GM12878 (cell line): Measurements from ENCODE around the gene LIPN. TPM values are rescaled to one million over a fixed set of nuclear protein-coding genes. Genes with fewer than 3 reads are reported as not detected.

Source experiments
- ATAC-seq: fragments of 200-7000 bp; cut with Tn5 transposase; 3 replicates; pipeline ENCODE4 v1.9.1; 2020; ENCODE audit warnings: mild to moderate bottlenecking, moderate library complexity
- BruUV-seq: library from RNA; stranded (reverse); fragments of 400-500 nt; replicated peaks from 2 replicates; lab custom pipeline; 2021; lab: Mats Ljungman, UMichigan
- CTCF ChIA-PET: fragments of 300-600 bp; sonication (Branson Sonifier 250); formaldehyde crosslinking; extraction: SDS; loops from one replicate; lab custom pipeline; 2021; ENCODE audit warnings: inconsistent platforms; lab: Yijun Ruan, JAX
- POLR2A ChIA-PET: fragments of 350-600 bp; formaldehyde crosslinking; extraction: SDS; loops from one replicate; lab custom pipeline; 2021; ENCODE audit warnings: inconsistent platforms; lab: Charles Lee
- RAD21 ChIA-PET: fragments of 300-600 bp; sonication (Branson Sonifier 250); formaldehyde crosslinking; loops from one replicate; lab custom pipeline; 2023; ENCODE audit warnings: antibody characterized with exemption; ENCODE audit not compliant: unreplicated experiment; lab: Charles Lee
- SMC1A ChIA-PET: fragments of 300-600 bp; sonication (Branson Sonifier 250); formaldehyde crosslinking; loops from one replicate; lab custom pipeline; 2023; ENCODE audit not compliant: unreplicated experiment, uncharacterized antibody; lab: Charles Lee
- DNase-seq: peaks from one replicate; pipeline ENCODE4 v3.0.0-alpha.2; 2011; ENCODE audit warnings: low read depth, low spot score
- FAIRE-seq: peaks from 3 replicates; lab custom pipeline; 2011; peaks lifted over from hg19 to GRCh38; lab: Jason Lieb, UNC
- H2AFZ ChIP-seq: 2 replicates; pipeline ENCODE4 v1.6.0; 2011; ENCODE audit warnings: low read depth, low read length, control low read depth; ENCODE audit not compliant: control insufficient read depth
- H3K27ac ChIP-seq: 2 replicates; pipeline ENCODE4 v1.5.1; 2011; ENCODE audit warnings: control low read depth; ENCODE audit not compliant: control insufficient read depth, insufficient read depth
- H3K27me3 ChIP-seq, 2 experiments: replicated peaks in 1 of 2; 2 replicates each; pipeline versions ENCODE4 v1.6.0 to v1.6.1; 2011; ENCODE audit warnings: low read length in 1 of 2; ENCODE audit not compliant: control insufficient read depth in 2 of 2, insufficient read depth in 2 of 2
- H3K36me3 ChIP-seq, 2 experiments: 2 replicates each; pipeline ENCODE4 v1.5.1; 2011; ENCODE audit warnings: low read length in 1 of 2; ENCODE audit not compliant: control insufficient read depth in 2 of 2, insufficient read depth in 2 of 2
- H3K4me1 ChIP-seq: 2 replicates; pipeline ENCODE4 v1.6.1; 2011; ENCODE audit warnings: mild to moderate bottlenecking, low read length, moderate library complexity, mixed read lengths; ENCODE audit not compliant: control insufficient read depth, insufficient read depth
- H3K4me2 ChIP-seq: 2 replicates; pipeline ENCODE4 v1.6.0; 2011; ENCODE audit warnings: control low read depth; ENCODE audit not compliant: control insufficient read depth, insufficient read depth
- H3K4me3 ChIP-seq: fragments of 200-600 bp; sonication (generic); 2 replicates; pipeline ENCODE4 v1.5.1; 2016
- H3K79me2 ChIP-seq: 2 replicates; pipeline ENCODE4 v1.6.0; 2011; ENCODE audit warnings: low read length; ENCODE audit not compliant: control insufficient read depth, insufficient read depth
- H3K9ac ChIP-seq: 2 replicates; pipeline ENCODE4 v1.8.0; 2011; ENCODE audit warnings: low read length, control low read depth, mixed read lengths; ENCODE audit not compliant: control insufficient read depth, insufficient read depth
- H3K9me3 ChIP-seq: replicated peaks from 3 replicates; pipeline ENCODE4 v1.5.1; 2011; ENCODE audit warnings: mild to moderate bottlenecking, low read length; ENCODE audit not compliant: control insufficient read depth, insufficient read depth
- H4K20me1 ChIP-seq: 2 replicates; pipeline ENCODE4 v1.6.0; 2011; ENCODE audit not compliant: control insufficient read depth, insufficient read depth
- ZBED1 ChIP-seq: IDR thresholded peaks from 2 replicates; pipeline ENCODE4 v1.6.1; 2016; ENCODE audit warnings: borderline replicate concordance
- WGBS: methylation state at CpG from one replicate; pipeline ENCODE4 v1.1.6; 2016; ENCODE audit warnings: low lambda C conversion rate; ENCODE audit not compliant: insufficient replicate concordance, insufficient coverage; ENCODE audit errors: missing lambda C conversion rate; 5-methylcytosine and 5-hydroxymethylcytosine counted together
- in situ Hi-C: fragments of 300-500 bp; cut with MboI; formaldehyde crosslinking; loops from 9 replicates; pipeline ENCODE4 v1.14.3; 2018; ENCODE audit warnings: mixed read lengths
- intact Hi-C: fragments of 100-400 bp; cut with micrococcal nuclease; formaldehyde crosslinking; loops from one replicate; pipeline ENCODE4 v1.14.2; 2022; ENCODE audit not compliant: unreplicated experiment
- polyA plus RNA-seq, 11 experiments: library from polyadenylated mRNA; depleted of rRNA in 4 of 11; unstranded in 6 of 11; stranded (reverse) in 5 of 11; fragments of >200 nt; fragmentation: Nextera tagmentation in 4 of 11; fragmentation: Illumina TruSeq in 1 of 11; extraction: Ambion mirVana in 4 of 11; extraction: Trizol in 1 of 11; gene quantifications; 1 replicate in 1 of 11; 2 replicates in 10 of 11; pipeline versions ENCODE4 v1.2.1 to v1.2.3, GENCODE V29; 2011 to 2016; ENCODE audit warnings: inconsistent platforms in 2 of 11, missing spikeins in 2 of 11, low read depth in 1 of 11
- total RNA-seq, 4 experiments: library from RNA; depleted of rRNA in 3 of 4; stranded (reverse); fragments of >200 nt in 3 of 4; fragmentation: Illumina TruSeq in 1 of 4; extraction: Trizol in 1 of 4; gene quantifications; 2 replicates each; pipeline versions ENCODE4 v1.2.1 to v1.2.3, GENCODE V29; 2013 to 2021
- TF ChIP-seq, protein P1 (sequence below): IDR thresholded peaks from 2 replicates; pipeline ENCODE4 v1.6.1; 2012; ENCODE audit warnings: improper control_type of control experiment, low read depth, low read length; ENCODE audit not compliant: insufficient replicate concordance
- TF ChIP-seq, protein P2 (sequence below): fragments of 450-650 bp; formaldehyde crosslinking; IDR thresholded peaks from 2 replicates; pipeline ENCODE4 v1.4.0; 2020; ENCODE audit warnings: mild to moderate bottlenecking, moderate library complexity

The LIPN gene
- total and polyA plus RNA-seq, 10 of the 15 experiments (the other 5 are each of a cell fraction or from before 2014, with no cell fraction given), result 0.06 to 0.23 TPM; not detected in 8

DNA sequence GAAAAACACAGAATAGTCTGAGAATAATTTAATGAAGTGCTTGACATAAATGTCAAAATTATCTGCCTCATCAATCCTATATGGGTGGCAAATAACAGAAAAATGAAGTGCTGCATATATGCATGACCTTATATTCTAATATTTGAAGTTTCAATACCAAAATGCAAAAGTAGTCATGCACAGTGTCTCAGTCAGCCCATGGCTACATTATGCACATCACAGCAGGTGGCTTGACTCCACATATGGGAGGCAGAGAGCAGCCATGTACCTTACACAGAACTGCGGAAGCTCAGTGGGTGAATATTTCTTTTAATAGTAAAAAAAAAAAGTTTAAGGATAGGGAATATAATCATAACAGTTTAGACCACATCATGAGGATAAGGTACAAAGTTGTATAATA lies 17.4 kb upstream of the LIPN start:
- Histone ChIP-seq H3K4me2 (no peak overlapping the region), H3K4me1 (no peaks in the 10 kb centered on the region; the same call in 1 of the 2 replicates), H3K27me3 (no peaks in the 10 kb centered on the region; a peak in 1 of 4 replicates), H3K36me3 (no peaks in the 10 kb centered on the region), H3K27ac (no peak overlapping the region), H3K9me3 (no peaks in the 10 kb centered on the region; the same call in 2 of the 3 replicates), H3K79me2 (no peaks in the 10 kb centered on the region), H3K9ac (no peak overlapping the region), H4K20me1 (no peaks in the 10 kb centered on the region), H3K4me3 (no peak overlapping the region), H2AFZ (no peak overlapping the region)
- no TSS peak for BruUV-seq
- ATAC-seq (no peak), FAIRE-seq (no peak), DNase-seq (no peak)
- 95% methylated on average over 1 of the region's 1 CpG for WGBS
- POLR2A ChIA-PET, result no interaction called here
- in situ Hi-C loops, result no loop called here
- TF ChIP-seq, protein P1, sequence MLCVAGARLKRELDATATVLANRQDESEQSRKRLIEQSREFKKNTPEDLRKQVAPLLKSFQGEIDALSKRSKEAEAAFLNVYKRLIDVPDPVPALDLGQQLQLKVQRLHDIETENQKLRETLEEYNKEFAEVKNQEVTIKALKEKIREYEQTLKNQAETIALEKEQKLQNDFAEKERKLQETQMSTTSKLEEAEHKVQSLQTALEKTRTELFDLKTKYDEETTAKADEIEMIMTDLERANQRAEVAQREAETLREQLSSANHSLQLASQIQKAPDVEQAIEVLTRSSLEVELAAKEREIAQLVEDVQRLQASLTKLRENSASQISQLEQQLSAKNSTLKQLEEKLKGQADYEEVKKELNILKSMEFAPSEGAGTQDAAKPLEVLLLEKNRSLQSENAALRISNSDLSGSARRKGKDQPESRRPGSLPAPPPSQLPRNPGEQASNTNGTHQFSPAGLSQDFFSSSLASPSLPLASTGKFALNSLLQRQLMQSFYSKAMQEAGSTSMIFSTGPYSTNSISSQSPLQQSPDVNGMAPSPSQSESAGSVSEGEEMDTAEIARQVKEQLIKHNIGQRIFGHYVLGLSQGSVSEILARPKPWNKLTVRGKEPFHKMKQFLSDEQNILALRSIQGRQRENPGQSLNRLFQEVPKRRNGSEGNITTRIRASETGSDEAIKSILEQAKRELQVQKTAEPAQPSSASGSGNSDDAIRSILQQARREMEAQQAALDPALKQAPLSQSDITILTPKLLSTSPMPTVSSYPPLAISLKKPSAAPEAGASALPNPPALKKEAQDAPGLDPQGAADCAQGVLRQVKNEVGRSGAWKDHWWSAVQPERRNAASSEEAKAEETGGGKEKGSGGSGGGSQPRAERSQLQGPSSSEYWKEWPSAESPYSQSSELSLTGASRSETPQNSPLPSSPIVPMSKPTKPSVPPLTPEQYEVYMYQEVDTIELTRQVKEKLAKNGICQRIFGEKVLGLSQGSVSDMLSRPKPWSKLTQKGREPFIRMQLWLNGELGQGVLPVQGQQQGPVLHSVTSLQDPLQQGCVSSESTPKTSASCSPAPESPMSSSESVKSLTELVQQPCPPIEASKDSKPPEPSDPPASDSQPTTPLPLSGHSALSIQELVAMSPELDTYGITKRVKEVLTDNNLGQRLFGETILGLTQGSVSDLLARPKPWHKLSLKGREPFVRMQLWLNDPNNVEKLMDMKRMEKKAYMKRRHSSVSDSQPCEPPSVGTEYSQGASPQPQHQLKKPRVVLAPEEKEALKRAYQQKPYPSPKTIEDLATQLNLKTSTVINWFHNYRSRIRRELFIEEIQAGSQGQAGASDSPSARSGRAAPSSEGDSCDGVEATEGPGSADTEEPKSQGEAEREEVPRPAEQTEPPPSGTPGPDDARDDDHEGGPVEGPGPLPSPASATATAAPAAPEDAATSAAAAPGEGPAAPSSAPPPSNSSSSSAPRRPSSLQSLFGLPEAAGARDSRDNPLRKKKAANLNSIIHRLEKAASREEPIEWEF, result no peak
- no peak for TF ChIP-seq ZBED1
- TF ChIP-seq, protein P2, sequence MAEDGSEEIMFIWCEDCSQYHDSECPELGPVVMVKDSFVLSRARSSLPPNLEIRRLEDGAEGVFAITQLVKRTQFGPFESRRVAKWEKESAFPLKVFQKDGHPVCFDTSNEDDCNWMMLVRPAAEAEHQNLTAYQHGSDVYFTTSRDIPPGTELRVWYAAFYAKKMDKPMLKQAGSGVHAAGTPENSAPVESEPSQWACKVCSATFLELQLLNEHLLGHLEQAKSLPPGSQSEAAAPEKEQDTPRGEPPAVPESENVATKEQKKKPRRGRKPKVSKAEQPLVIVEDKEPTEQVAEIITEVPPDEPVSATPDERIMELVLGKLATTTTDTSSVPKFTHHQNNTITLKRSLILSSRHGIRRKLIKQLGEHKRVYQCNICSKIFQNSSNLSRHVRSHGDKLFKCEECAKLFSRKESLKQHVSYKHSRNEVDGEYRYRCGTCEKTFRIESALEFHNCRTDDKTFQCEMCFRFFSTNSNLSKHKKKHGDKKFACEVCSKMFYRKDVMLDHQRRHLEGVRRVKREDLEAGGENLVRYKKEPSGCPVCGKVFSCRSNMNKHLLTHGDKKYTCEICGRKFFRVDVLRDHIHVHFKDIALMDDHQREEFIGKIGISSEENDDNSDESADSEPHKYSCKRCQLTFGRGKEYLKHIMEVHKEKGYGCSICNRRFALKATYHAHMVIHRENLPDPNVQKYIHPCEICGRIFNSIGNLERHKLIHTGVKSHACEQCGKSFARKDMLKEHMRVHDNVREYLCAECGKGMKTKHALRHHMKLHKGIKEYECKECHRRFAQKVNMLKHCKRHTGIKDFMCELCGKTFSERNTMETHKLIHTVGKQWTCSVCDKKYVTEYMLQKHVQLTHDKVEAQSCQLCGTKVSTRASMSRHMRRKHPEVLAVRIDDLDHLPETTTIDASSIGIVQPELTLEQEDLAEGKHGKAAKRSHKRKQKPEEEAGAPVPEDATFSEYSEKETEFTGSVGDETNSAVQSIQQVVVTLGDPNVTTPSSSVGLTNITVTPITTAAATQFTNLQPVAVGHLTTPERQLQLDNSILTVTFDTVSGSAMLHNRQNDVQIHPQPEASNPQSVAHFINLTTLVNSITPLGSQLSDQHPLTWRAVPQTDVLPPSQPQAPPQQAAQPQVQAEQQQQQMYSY (CRISPR knock-in tag), result no peak
- RAD21 ChIA-PET, result interaction anchor here (0.8 kb wide), 1 partner anchor 16 kb away, joined by 3 read pairs; no protein-coding TSS in a partner anchor
- intact Hi-C loops, result no loop called here
- SMC1A ChIA-PET, result interaction anchor here (0.8 kb wide), 2 partner anchors 89 to 189 kb away, joined by 3 read pairs; no protein-coding TSS in a partner anchor
- CTCF ChIA-PET, result interaction anchor here (0.6 to 2.1 kb wide), 3 partner anchors 14 to 68 kb away, joined by 4 to 10 read pairs (median 9); no protein-coding TSS in a partner anchor
